CD4-positive, alpha-beta T cell treated with Interleukin-2 at 100 ng/mL for 4 hours (primary cell): ENCODE data around the gene SH3RF2.
"Not testable (repeated sequence)": the region's sequence is repeated elsewhere in the genome, so short reads cannot be mapped to it uniquely, and the experiment has no call there.

Experiments used
- DNase-seq: peaks from one replicate; pipeline ENCODE4 v3.0.0-alpha.2; 2020; ENCODE audit warnings: low spot score

The SH3RF2 gene

DNA sequence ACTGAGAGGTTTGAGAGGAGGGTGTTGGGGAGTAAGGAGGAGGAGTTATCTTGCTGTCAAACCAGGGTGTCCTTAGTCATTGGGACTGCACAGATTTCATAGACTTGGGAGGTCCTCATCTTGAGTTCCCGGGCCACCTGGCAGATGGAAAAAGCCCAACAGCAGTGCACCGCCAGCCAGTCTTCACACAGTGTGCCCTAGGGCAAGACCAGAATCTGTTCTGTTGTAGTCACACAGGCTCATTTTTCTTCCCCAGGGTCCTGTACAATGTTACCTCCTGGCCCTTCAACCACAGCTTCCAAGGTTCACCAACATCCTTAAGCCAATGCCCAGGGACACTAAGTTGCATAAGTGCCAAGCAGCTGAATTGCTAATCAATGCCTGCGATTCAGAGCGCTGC is 148.0 kb downstream of the SH3RF2 start:
- no peak for DNase-seq

DNA sequence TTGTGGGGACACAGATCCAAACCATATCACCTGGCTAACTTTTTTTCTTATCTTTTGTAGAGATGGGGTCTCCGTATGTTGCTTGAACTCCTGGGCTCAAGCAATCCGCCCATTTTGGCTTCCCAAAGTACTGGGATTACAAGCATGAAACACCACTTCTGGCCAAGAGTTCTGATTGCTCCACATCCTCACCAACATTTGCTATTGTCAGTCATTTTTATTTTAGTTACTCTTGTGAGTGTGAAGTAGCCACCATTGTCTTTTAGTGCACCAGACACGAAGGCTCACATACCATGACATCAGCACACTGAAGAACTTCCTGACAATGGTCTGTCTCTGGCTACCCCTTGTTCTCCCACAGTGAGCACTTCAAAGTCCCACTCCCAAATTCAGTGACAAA is 151.7 kb downstream of the SH3RF2 start:
- no peak for DNase-seq

DNA sequence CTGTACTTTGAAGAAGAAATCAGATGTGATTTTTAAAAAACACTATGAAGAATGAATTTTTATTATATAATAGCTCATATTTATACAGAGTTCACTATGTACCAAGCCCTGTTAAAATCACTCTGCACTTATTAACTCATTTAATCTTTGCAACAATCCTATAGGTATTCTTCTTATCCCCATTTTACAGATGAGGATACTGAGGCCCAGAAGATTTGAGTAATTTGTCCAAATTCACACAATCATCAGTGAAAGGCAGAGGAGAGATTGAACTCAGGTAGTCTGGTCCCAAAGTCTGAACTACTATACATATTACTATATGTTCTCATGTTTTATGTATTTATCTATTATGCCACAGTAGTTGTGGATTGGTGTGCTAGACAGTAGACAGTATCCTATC is 152.9 kb downstream of the SH3RF2 start:
- DNase-seq: no peak

DNA sequence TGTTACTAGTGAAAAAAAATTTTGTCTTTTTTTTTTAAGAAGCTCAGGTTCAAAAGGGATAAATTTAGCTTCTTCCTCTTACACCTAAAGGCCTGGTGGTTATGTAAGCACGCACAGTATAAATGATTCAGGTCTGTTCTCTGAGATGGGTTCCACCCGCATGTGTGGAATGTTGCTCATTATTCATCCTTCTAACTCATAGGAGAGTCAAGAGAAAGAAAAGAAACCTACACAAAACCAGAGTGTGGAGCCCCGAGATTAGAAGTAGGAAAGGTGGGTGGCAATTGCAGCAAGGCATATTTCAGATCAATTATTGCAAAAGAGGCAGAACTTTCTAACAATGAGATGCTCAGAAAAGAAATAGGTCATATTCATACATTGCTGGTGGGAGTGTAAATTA is 155.5 kb downstream of the SH3RF2 start:
- DNase-seq: no peak

DNA sequence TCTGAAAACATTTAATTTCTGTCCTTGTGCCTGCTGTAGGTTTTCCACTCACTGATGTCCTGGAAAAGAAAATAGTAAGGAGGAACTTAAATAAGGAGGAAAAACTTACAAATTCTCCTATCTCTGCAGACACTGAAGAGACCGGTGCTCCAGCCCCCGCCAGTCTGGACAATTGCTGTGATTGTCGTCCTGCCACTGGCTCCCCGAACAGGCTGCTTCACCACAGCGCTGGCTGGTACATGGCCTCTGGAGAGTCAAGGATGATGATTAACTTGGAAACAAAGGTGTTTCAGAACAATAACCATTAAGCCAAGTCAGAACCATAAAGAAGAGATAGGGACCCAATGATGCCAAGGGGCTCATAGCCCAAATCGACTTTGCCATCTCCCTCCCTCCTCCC is 161.7 kb downstream of the SH3RF2 start:
- DNase-seq: no peak

DNA sequence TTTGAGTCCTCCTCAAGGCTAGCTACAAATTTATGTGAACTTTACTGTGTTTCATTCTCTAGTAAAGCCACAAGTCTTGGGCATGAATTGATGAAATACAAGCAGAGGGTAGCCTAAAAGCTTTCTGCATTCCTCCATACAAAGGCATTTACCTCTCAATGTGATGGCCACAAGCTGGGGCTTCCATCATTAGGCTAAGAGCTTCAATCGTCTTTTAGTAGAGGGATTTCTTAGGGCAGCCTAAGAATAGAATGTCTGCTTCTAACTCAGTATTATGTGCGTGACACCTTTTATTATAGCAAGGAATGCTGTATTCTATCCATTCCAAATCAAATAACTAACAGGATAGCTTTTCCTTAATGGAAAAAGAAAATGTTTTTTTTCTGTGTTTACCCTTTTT is 165.3 kb downstream of the SH3RF2 start:
- no peak for DNase-seq

DNA sequence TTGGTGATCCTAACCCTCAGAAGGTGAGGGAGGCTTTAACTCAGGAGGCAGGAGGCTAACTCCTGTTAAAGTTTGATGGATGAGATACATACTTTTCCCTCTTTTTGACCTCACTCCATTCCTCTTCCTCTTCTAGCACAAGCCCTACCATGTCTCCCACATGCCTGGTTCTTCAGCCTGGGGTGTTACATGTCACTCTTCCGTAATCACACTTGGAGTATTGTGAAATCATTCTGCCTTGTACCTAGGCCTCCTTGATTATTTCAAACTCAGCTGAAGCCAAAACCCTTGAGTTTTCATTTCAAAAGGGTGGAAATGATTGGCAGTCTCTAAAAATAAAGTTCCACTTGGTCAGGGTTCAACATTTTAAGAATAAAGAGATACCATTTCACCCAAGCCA is 167.2 kb downstream of the SH3RF2 start:
- no peak for DNase-seq

DNA sequence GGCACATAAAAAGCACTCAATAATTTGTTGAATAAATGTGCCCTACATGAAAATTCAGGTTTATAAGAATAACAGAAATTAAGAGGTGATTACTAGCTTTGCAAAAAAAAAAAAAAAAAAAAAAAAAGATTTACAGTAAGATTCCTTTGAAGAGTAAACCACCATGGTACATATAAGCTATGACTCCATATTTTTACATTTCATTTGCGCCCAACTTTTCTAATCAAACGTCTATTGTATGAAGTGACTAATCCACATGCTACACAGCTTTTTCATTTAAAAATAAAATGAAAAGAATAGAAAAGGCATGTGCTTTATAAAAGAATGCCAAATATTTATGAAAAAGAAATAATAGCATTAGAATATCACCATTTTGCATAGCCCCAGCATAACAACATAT is 169.1 kb downstream of the SH3RF2 start, which contains the start of gene PLAC8L1:
Gene PLAC8L1 (minus strand): TSS at position 101 of the 400 bp plus-strand sequence. CDS start 1,266 bp downstream, outside the sequence.
- no peak for DNase-seq

DNA sequence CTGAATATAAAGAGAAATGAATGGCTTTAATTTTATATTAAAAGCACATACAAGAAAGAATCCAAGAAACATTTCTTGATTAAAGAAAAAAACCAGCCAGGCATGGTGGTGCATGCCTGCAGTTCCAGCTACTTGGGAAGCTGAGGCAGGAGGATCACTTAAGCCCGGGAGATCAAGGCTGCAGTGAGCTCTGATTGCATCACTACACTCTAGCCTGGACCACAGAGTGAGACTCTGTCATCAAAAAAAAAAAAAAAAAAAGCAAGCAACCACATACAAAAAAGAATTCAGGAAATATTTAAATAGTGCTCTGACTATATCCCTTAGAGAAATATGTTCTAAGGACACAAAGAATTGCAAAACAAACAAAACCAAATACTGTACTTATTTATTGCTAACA is 171.5 kb downstream of the SH3RF2 start:
- no peak for DNase-seq

DNA sequence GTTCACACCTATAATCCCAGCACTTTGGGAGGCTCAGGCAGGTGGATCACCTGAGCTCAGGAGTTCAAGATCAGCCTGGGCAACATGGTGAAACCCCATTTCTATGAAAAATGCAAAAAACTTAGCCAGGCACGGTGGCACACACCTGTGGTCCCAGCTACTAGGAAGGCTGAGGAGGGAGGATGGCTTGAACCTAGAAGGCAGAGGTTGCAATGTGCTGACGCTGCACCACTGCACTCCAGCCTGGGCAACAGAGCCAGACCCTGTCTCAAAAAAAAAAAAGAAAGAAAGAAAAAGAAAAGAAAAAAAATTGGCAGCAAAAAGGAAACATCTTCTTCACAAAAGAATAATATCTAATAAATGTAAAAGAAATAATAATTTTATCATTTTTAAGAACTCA is 172.5 kb downstream of the SH3RF2 start:
- DNase-seq: not testable (repeated sequence)

DNA sequence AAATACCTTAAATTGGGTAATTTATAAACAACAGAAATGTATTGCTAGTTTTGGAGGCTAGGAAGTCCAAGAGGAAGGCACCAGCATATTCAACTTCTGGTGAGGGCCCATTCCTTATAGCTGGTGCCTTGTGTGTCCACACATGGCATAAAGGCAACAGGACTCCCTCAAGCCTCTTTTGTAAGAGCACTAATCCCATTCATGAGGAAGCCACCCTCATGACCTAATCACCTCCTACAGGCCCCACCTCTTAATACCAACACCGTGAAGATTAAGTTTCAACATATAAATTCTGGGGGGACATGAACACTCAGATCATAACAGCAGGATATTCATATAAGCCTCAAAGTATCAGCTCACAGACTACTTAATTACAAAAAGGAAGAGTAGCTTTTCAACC is 173.0 kb downstream of the SH3RF2 start:
- DNase-seq: no peak

DNA sequence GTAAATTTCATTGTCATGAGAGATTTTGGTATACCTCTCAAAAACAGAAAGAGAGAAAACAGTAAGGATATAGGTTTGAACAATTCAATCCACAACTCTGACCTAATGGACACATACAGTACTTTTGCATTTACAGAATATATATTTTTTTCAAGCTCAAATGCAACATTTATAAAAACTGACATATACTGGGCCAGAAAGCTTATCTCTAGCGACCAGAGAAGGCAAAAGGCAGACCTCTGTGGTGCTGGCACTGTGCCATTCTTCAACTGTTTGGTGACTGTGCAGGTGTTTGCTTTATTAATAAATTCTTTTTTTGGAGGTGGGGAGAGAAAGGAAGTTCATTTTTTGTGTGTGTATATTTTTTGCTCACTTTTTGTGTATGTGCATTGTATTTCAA is 175.0 kb downstream of the SH3RF2 start:
- DNase-seq: no peak

DNA sequence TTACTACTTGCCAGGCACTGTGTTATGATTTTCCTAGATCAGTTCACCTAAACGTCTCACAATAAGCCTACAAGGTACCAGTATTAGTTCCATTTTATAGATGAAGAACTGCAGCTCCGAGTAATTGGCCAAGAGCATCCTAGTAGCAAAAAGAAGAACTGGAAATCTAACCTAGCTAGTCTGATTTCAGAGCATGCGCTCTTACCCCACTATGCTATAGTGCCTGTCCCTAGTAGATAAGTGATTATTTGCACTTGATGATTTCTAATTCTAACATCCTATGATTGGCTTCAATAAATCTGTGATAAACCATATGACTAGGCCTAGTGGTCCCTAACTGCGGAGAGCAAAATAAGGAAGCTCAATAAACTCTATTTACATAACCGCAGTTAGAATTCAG is 176.1 kb downstream of the SH3RF2 start:
- DNase-seq: no peak
